HUDEP-2 (cell line): ENCODE data around the gene SLC10A7.

Experiments used
- DNase-seq, 76 experiments: peaks; one replicate each; lab custom pipeline; 2025; ENCODE audit not compliant: unreplicated experiment in 76 of 76; lab: John Stamatoyannopoulos, UW

SLC10A7 gene

DNA sequence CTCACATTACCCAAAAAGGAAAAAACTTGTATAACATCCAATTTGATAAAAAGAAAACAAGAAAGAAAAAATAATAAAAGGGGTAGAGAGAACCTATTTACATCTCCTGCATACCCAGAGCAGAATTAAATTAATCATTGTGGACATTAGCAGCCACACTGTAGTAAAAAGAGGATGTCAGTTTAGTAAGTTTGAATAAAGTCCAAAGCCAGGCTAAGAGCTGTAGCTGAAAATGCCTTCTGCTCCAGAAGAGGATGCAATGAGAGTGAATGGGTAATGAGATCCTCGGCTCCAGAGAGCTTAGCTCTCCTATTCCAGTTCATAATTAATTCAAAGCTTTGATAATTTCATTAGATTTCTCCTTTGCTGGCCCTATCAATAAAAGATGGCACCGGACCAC lies 78.2 kb downstream of the SLC10A7 start:
- DNase-seq: no peak

DNA sequence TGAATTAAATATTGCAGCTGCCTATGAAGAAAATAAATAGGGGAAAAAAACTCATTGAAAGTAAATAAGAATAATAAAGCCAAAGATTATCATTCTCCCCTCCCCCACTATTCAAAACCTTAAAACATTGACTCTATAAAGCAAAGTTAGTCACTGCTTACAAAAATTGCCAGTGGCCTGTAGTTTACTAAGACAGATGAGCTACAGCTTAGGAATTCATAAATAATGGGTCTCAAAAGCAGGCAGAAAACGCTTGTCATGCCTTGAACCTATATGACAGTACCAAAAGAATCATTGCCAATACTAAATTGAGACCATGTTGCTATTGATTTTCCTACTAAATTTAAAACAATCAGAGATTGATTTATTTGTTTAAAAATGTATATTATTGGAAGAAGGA lies 78.9 kb downstream of the SLC10A7 start:
- DNase-seq: no peak

DNA sequence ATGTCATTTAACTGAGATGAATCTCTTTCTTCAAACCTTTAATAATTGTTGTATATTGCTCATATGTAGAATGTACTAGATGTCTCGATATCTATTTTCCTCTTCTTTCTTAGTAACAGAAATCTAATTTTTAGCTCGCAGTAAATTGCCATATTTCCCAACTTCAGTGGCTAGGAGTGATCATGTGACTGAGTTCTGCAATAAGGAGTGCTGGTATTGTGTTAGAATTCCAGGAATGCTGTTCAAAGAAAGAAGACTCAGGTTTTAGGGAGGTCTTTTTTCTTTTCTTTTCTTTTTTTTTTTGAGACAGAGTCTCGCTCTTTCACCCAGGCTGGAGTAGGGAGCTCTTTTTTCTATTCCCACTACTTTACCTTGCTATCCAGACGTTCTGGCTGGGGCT lies 81.7 kb downstream of the SLC10A7 start:
- DNase-seq: no peak

DNA sequence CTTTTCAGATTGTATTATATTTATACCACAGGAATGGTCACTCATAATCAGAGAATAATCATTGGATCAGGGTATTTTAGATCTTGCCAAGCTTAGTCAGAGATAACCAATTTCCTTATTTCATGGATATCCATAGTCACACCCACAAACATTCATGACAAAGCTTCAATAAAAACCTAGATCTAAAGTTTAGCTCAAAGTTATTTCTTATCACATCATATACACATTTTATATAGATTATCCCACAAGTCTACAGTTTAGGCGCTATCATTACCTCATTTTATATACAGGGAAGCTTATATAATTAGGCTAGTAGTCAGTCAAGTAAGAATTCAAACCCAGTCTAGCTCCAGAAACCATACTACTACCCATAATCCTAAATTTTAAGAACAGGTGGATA lies 82.3 kb downstream of the SLC10A7 start:
- no peak for DNase-seq

DNA sequence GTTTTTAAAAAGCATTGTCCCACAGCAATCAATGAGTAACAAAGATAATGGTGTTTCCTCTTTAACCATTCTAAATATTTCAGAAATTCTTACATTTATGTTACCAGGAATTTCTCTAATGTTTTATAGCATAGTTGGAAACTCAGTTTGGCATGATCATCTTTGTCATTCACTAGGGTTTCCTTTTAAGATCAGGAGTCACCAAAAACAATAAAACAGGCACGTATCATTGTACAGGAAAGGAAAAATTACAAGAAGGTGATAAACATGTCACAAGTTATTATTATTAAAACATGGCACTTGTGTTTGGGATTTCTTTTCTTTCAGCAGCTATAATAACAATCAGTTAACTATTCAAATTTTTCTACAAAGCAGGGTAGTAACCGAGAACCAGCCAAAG lies 84.0 kb downstream of the SLC10A7 start:
- DNase-seq: no peak

DNA sequence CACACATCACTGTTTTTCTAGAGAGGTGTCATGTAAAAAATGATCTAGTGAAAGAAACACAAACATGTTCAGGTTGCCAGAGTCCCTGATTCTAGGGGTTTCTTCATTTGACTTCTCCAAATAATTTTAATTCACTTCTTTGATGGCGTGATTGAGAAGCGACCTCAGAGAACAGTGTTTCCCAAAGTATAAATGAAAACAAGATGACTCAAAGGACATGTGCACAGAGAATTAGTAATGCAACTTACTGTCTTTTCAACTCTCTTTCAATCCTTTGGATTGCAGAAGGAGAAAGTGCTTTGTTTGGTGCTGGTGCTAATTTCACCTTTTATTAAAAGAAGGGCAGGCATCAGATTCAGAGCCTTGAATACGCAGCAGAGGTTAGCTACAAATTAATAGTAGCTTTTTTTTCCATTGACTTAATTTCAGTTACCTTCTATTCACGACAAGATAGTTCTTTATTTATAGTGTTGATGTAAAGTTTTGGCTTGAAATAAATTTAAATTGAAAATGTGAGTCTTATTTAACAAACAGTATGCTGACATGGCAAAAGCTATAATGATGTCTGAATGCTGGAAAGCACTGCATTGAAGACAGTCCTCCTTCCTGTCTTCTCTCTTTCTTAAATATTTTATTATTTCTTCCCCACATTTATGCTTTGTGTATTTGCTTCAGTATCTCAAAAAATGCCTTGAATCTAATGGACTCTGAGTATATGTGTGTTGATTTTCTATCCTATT lies 85.1 kb downstream of the SLC10A7 start:
- DNase-seq: no peak

DNA sequence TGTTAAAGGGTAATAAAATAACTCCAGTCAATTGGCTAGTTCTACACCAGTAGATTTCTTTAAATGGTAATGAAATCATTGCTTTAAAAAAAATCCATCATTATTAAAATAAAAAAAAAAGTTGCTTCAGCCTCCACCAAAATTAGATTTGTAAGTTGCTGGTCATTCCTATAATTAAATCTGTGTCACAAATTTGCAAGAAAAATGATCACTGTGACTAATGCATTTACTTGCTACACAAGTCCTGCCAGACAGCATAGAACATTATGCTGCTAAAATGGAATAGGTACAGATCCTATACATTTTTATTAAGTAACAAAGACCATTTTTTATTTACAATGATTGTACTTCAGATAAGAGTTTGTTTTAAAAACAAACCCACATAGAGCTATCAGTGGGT lies 85.8 kb downstream of the SLC10A7 start:
- DNase-seq: no peak

DNA sequence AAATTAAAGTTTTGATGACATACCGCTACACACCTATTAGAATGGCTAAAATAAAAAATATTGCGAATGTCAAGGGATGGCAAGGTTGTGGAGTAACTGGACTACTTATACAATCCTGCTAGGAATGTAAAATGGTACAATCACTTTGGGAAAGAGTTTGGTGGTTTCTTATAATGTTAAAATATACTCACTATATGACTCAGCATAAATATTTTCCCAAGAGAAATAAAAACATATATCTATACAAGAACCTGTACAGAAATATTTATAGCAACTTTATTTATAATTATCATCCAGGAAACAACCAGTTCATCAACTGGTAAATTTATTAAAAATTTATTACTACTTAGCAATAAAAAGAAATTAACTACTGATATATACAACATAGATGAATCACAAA lies 89.7 kb downstream of the SLC10A7 start:
- DNase-seq: no peak

DNA sequence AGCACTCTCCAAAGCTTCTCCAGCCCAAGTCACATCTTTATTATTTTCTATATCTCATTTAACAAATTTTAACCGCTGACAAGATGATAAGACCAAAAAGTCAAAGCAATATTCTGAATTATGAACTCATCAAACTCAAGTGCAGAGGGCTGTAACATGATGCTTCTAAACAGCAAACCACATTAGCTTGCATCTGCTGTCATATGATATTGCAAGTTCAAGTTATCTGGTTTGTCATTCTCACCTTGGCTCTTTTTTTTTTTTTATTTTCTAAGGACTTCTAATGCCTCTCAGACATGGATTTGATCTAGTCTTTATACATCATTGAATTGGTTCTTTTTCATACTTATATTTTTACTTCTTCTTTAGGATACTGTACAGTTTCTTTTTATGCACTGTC lies 93.4 kb downstream of the SLC10A7 start:
- no peak for DNase-seq

DNA sequence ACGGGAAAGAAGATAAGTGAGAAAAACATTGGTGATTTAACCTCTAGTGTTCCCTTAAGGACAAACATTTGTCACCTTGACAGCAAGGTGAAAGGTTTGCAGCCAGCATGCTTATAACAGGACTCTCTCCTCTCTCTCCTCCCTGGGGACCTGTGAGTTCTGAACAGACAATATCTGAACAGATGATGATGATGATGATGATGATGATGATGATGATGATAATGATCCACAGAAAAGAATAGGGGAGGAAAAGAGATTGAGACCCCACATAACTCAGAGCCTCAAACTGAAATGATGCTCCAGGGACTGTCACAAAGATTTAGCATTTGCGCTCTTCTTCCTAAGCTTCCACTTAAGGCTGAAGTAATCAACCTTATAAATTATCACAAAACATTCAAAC lies 103.9 kb downstream of the SLC10A7 start:
- DNase-seq: no peak

DNA sequence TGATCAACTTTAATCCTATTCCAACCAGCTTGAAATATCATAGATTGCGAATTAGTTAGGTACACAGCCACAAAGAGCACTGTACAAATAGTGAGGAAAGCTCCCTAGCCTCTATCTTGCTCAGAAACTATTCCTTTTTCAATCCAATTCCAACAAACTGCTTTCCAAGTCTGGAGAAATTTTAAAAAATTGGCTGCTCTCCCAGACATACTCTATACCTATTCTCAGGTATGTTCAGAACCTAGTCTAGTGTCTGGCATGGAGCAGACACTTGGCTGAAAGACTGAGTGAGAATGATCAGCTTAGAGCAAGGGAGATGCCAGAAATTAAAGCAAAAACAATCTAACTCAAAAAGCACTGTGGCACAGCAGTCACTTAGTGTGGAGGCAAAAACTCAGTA lies 105.9 kb downstream of the SLC10A7 start:
- no peak for DNase-seq

DNA sequence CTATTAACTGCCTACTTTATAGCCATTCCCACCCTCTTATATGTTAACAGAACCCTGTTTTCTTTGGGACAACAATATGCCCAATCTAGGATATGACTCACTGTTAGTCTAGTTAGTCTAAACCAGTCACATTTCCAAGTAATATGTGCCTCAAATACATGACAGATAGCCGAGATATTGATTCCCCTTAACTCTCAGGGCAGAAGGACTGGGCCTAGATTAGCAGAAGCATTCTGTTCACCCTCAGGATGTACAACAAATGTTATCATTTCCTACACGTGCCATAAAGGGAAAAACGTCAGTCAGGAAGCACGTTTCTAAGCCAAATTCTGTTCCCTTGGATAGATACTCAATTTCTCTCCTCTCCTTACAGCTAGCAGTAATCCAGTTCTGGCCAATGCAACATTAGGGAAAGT lies 114.1 kb downstream of the SLC10A7 start:
- DNase-seq: peak in 31 of 76 experiments; percentile 1 to 58 (median 28)

DNA sequence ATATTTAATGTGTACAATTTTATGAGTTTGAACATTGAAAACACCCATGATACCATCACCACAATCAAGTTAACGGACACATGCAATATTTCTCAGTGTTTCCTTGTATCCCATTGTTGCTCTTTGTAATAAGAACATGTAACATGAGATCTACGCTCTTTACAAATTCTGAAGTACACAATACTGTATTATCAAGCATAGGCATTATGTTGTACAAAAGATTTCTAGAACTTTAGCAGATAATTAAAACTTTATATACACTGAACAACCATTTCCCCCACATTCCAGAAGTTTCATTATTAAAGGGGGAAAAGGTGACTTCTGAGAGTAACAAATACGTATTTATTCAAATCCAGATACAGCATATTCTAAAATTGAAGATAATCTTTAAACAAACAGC lies 114.5 kb downstream of the SLC10A7 start:
- no peak for DNase-seq

DNA sequence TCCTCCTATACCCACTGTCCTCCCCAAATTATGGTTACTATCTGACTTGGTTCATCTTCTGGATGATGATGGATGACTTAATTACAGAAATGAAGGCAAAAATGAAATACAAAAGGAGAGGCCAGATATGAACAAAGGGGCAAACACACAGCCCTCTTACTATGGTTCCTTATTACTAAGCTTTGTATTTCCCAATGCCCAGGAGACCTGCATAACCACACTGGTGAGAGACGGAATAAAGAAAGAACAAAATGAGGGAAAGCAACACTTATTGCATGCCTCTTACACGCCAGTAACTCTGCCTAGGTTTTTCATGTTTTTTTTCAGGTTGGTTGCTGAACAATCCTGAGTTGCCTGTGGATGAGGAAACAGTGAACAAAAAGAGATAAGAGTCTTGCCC lies 120.5 kb downstream of the SLC10A7 start:
- DNase-seq: no peak

DNA sequence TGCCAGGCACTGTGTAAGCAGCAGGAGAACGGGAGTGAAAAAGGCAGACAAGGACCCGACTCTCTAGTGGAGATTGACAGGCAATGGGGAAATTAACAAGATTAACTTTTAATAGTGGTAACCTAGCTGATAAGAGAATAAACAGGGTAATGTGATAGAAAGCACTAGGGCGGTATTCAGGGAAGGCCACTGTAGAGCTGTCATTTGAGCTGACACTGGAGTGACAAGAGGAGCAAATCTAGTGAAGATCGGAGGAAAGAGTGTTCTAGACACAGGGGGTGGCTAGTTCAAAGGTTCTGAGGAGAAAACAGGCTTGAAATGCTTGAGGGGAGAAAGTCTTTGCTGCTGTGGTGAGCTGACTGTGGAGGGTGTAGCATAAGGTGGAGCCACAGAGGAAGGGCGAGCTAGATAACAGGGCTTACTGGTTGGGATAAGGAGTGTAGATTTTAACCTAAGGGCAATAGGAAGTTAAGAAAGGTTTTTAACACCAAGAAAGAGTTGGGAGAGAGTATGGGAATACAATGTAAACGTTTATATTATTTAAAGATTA lies 122.8 kb downstream of the SLC10A7 start:
- peak in 43 of 76 experiments; percentile 0 to 54 (median 19) for DNase-seq

DNA sequence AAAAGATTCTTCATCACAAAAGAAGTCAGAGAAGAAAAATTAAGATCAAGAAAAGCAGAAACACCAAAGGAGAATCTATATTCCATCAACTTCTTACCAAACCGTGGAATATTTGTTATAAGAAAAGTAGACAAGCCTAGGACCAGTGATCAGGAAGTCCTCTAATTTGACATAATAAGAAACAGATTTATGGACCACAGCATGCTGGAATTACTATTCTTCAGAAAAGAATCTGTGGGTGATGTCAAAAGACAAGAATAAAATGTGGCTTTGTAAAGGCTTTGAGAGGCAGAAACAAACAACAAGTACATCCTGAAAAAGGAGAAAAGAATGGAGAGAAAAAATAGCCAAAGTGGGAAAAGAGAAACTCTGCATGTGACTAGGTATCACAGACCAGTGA lies 123.3 kb downstream of the SLC10A7 start:
- no peak for DNase-seq

DNA sequence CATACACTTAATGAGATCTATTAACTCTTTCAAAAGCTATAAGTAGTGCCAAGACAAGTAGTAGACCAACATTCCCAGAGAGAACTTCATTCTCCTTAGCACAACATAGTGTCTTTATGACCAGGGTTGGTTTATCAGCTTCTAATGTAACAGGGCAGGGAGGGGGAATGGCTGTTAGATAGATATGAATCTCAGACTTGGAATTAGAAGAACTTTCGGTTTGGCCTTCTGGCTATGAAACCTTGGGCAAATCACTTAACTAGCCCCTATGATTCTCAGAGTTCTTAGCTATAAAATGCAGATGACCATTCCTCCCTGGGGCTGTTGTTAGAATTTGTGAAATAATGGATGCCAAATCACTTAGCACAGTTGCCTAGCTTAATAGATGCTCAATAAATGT lies 132.2 kb downstream of the SLC10A7 start:
- peak in 1 of 76 experiments; percentile 1 for DNase-seq

DNA sequence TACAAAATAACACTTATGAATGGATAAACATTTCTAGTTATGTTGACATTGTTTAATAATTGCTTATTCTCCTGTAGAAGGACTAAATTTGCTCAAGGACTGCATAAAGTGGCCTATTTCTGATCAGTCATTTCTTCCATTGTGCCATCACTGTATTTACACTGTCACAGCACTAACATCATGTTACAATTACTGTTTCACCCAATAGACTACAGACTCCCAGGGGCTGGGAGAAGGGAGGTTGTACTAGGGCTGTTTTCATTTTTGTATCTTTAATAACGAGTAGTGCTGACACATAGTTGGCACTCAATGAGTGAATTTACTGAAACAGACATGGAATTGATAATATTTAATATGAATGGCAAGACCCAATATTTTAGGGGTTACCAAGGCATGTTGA lies 139.5 kb downstream of the SLC10A7 start:
- no peak for DNase-seq

DNA sequence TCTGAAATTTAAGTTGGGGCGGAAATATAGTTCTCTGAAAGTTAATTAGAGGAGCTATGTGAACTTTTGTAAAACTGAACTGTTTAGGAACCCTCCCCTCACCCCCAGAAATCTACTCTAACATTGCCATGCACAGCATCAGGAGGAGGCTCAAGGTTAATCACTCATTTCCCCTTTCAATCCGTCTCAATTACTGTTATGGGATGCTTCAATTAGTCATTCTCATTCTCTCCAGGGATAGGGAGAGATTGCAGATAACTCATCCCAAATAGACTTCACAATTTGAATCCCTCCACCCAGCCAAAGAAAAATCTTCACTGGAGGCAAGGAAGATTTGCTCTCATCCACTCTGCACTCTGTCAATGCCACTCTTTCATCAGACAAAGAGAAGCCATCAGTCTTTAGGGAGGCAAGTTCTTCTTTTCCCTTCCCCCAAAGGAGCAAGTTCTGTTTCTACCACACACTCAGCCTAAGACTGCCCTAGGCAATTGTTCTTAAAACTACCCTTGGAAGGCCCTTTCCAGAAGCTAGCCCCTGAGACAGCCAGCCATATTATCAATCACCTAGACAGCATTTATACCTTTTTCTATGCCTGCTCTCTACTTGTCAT lies 140.4 kb downstream of the SLC10A7 start:
- no peak for DNase-seq

DNA sequence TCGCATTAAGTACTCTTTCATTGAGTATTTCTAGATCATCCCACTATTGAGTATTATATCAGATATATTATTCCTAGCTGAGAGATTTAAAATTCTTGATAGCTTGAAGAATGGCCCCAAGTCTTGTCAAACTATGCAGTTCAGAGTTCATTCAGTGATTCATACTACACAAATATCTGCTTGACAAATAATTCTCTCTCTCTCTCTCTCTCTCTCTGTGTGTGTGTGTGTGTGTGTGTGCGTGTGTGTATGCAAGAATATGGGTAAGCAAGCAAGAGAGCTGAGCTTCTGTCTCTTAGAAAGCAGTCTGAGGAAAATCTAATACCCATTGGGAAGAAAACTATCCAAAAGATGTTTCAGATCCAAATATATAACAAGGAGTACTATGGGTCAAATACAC lies 142.0 kb downstream of the SLC10A7 start:
- no peak for DNase-seq

DNA sequence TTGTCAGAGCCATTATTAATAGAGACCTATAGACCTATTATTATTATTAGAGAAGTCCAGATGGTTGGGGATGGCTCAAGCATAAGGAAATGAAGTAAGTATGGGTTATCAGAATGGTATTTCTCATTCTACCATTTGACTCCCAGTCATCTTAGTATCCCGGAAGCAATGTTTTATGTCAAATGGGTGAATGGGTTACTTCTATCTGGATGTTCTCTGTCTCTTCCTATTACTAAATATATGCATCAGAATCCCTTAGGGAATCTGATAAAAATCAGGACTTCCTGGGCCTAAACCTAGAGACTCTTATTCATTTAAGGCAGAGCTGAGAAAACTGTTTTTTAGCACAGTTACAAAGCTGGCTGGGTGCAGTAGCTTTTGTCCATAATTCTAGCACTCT lies 149.9 kb downstream of the SLC10A7 start:
- no peak for DNase-seq

DNA sequence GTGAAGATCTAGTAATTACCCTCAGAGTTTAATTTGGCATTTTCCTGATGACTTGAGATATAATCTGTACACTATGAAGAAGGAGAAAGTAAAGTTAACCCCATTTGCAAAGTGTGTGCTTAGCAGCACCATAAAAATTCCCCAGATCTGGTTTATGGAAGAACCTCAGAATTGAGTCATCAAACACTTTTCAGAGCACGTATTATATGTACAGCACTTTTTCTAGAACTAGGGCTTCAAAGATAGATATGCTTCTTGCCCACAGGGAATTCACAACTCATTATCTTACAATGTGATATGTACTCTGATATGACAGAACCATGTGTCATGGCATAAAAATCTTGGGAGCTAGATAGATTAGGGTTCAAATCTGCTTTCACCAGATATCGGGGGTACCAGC lies 150.9 kb downstream of the SLC10A7 start:
- DNase-seq: no peak
